OCI-LY3 (cell line): ENCODE results near the gene ZSCAN30.

Source experiments
- H2AFZ ChIP-seq: fragments of 200-600, 300-600 bp; shearing (Covaris generic); 2 replicates; pipeline ENCODE4 v1.6.0; 2014; ENCODE audit warnings: antibody characterized with exemption, low read depth, low read length
- H3K27ac ChIP-seq: fragments of 200-600, 300-600 bp; sonication (generic); 2 replicates; pipeline ENCODE4 v1.5.1; 2014; ENCODE audit warnings: mild to moderate bottlenecking, low read length, moderate library complexity, mixed read lengths
- H3K27me3 ChIP-seq: fragments of 200-600, 300-600 bp; sonication (generic); 2 replicates; pipeline ENCODE4 v1.6.1; 2014; ENCODE audit warnings: low read depth, low read length, mixed read lengths
- H3K36me3 ChIP-seq: fragments of 200-600, 300-600 bp; sonication (generic); replicated peaks from 2 replicates; pipeline ENCODE3; 2014; ENCODE audit warnings: low read depth, low read length, mixed read lengths
- H3K4me1 ChIP-seq: fragments of 300-600, 200-600 bp; sonication (generic); 2 replicates; pipeline ENCODE4 v1.6.1; 2014; ENCODE audit warnings: low read length, mixed read lengths
- H3K4me2 ChIP-seq: fragments of 200-600, 300-600 bp; sonication (generic); 2 replicates; pipeline ENCODE4 v1.6.1; 2014; ENCODE audit warnings: low read length, mixed read lengths
- H3K4me3 ChIP-seq: fragments of 300-600, 200-600 bp; sonication (generic); 2 replicates; pipeline ENCODE4 v1.5.1; 2014; ENCODE audit warnings: antibody characterized with exemption, mild to moderate bottlenecking, low read length, moderate library complexity
- H3K79me2 ChIP-seq: fragments of 300-600, 200-600 bp; shearing (Covaris generic); 2 replicates; pipeline ENCODE4 v1.6.1; 2014; ENCODE audit warnings: mild to moderate bottlenecking, low read length, mixed read lengths
- H3K9ac ChIP-seq: fragments of 300-600, 200-600 bp; shearing (Covaris generic); 2 replicates; pipeline ENCODE4 v1.6.0; 2014; ENCODE audit warnings: mild to moderate bottlenecking, low read length, moderate library complexity
- H3K9me3 ChIP-seq: fragments of 200-600, 300-600 bp; shearing (Covaris generic); 2 replicates; pipeline ENCODE4 v1.6.1; 2014; ENCODE audit warnings: low read length, mixed read lengths; ENCODE audit not compliant: insufficient read depth
- H4K20me1 ChIP-seq: fragments of 200-600, 300-600 bp; sonication (generic); 2 replicates; pipeline ENCODE4 v1.6.1; 2016; ENCODE audit warnings: low read length, mixed read lengths; ENCODE audit not compliant: insufficient read depth
- CTCF ChIP-seq: fragments of 200-600, 300-600 bp; sonication (generic); IDR thresholded peaks from 2 replicates; pipeline ENCODE4 v1.5.1; 2014; ENCODE audit warnings: antibody characterized with exemption, low read length, low read depth
- EZH2phosphoT487 ChIP-seq: fragments of 200-600 bp; shearing (Covaris generic); IDR thresholded peaks from 2 replicates; pipeline ENCODE4 v1.6.1; 2018; ENCODE audit warnings: antibody characterized with exemption, mixed run types, low read depth

ZSCAN30 gene

DNA sequence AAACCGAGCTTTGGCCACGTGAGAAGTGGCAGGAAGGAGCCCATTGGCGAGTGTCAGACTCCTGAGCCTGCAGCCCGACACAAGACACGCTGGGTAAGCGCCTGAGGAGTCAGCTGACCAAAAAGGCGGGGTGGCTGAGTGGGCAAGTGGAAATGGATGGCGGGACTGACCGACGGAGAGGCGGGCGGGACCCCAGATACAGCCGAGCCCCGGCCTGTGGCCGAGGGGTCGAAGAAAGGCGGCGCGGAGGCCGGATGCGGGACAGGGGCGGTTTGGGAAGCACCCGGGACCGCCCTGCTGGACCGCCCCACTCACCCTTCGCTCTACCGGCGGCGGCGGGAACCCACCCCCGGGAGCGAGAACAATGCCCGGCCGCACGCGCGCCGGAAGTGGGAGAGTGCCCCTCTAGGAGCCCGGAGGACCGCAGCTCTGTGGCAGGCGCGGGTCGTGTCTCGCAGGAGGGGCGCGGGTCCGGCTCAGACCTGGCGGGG lies 22.8 kb downstream of the ZSCAN30 start:
- Histone ChIP-seq H3K4me1 (peaks cover 8% of the 10 kb centered on the region), H4K20me1 (no peaks in the 10 kb centered on the region), H3K27ac (no peak overlapping the region), H3K79me2 (no peaks in the 10 kb centered on the region), H3K4me3 (no peak overlapping the region), H3K27me3 (no peaks in the 10 kb centered on the region), H3K36me3 (peaks cover 52% of the 10 kb centered on the region), H2AFZ (no peak overlapping the region), H3K9me3 (peaks cover 15% of the 10 kb centered on the region; the same call in 1 of the 2 replicates), H3K9ac (no peak overlapping the region), H3K4me2 (no peak overlapping the region)
- TF ChIP-seq CTCF = no peak
- TF ChIP-seq EZH2phosphoT487 = no peak

GRCh38 chr18:35264409-35264808 lies 25.6 kb downstream of the ZSCAN30 start:
- Histone ChIP-seq H3K79me2 (no peaks in the 10 kb centered on the region), H3K27ac (no peak overlapping the region), H3K9ac (no peak overlapping the region), H3K4me3 (no peak overlapping the region), H3K4me2 (no peak overlapping the region), H3K4me1 (peaks cover 8% of the 10 kb centered on the region), H4K20me1 (no peaks in the 10 kb centered on the region), H3K36me3 (peaks cover 61% of the 10 kb centered on the region), H3K9me3 (peaks cover 12% of the 10 kb centered on the region; the same call in 1 of the 2 replicates), H2AFZ (no peak overlapping the region), H3K27me3 (no peaks in the 10 kb centered on the region)
- TF ChIP-seq CTCF = no peak
- TF ChIP-seq EZH2phosphoT487 = no peak

GRCh38 chr18:35256947-35257346 lies 33.1 kb downstream of the ZSCAN30 start:
- Histone ChIP-seq H3K79me2 (no peaks in the 10 kb centered on the region), H3K4me2 (no peak overlapping the region), H3K36me3 (peaks cover 68% of the 10 kb centered on the region), H3K27ac (no peak overlapping the region), H2AFZ (no peak overlapping the region), H3K27me3 (no peaks in the 10 kb centered on the region), H3K9ac (no peak overlapping the region), H4K20me1 (no peaks in the 10 kb centered on the region), H3K9me3 (peaks cover 24% of the 10 kb centered on the region), H3K4me3 (no peak overlapping the region), H3K4me1 (no peaks in the 10 kb centered on the region)
- no peak for TF ChIP-seq EZH2phosphoT487
- TF ChIP-seq CTCF = no peak

DNA sequence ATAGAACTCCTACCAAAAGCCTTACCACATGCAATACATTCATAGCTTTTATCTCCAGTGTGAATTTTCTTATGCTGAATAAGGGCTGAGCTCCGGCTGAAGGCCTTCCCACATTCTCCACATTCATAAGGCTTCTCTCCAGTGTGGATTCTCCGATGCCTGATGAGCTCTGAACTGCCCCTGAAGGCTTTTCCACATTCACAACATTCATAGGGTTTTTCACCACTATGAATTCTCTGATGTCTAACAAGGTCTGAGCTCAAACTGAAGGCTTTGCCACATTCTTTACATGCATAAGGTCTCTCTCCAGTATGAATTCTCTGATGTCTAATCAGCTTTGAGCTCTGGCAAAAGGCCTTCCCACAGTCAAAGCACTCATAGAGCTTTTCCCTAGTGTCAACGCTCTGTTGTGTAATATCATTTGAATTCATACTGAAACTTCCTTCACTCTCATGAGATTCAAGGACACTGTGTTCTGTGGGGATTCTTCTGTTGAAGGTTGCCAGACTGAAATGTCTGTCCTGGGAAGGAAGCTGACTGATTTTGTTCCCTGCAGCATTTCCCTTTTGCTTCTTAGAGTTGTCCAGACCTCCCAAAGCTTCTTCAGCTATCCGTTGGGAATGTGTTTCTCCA lies 36.3 kb downstream of the ZSCAN30 start:
- no peak overlapping the region for H3K27ac ChIP-seq
- no peaks in the 10 kb centered on the region for H3K79me2 ChIP-seq
- H3K4me2 ChIP-seq = no peak overlapping the region
- H3K9ac ChIP-seq = no peak overlapping the region
- no peaks in the 10 kb centered on the region for H3K27me3 ChIP-seq
- no peak overlapping the region for H3K4me3 ChIP-seq
- TF ChIP-seq CTCF (no peak), EZH2phosphoT487 (no peak)
- H3K4me1 ChIP-seq = no peaks in the 10 kb centered on the region
- H3K36me3 ChIP-seq = peaks cover 88% of the 10 kb centered on the region
- H4K20me1 ChIP-seq = no peaks in the 10 kb centered on the region
- peaks cover 40% of the 10 kb centered on the region for H3K9me3 ChIP-seq
- no peak overlapping the region for H2AFZ ChIP-seq
